Stimulated activated CD4-positive, alpha-beta T cell treated with anti-CD3 and anti-CD28 coated beads, Interleukin-4, amount 100 ng/mL, for 1 hour (primary cell): ENCODE results near the gene FXR2.
"Not testable (repeated sequence)": the region's sequence is repeated elsewhere in the genome, so short reads cannot be mapped to it uniquely, and the experiment has no call there.

Experiments used
- DNase-seq: peaks from one replicate; pipeline ENCODE4 v3.0.0-alpha.2; 2020

Gene FXR2

GRCh38 chr17:7627250-7628121 lies 12.8 kb upstream of the FXR2 start, which contains the start of gene SAT2:
Gene SAT2 (minus strand): TSS chr17:7627821. CDS start chr17:7627635, 186 bp downstream.
- DNase-seq: peak; percentile 77

- DNase-seq: no peak
These were observed 12.2 kb upstream of the FXR2 start for GRCh38 chr17:7626956-7627249.

- no peak for DNase-seq
These were observed 11.6 kb upstream of the FXR2 start for GRCh38 chr17:7626307-7626706.

- DNase-seq: not testable (repeated sequence)
These were observed 11.1 kb upstream of the FXR2 start for GRCh38 chr17:7625749-7626148.

- no peak for DNase-seq
These were observed 9.0 kb upstream of the FXR2 start for GRCh38 chr17:7623661-7624060.

- DNase-seq: no peak
These were observed 6.1 kb upstream of the FXR2 start for GRCh38 chr17:7620835-7621234.

GRCh38 chr17:7618608-7619007 lies 3.9 kb upstream of the FXR2 start:
- DNase-seq: no peak

GRCh38 chr17:7615265-7615747 lies 609 bp upstream of the FXR2 start:
- DNase-seq: no peak

GRCh38 chr17:7613769-7614424 lies 800 bp downstream of the FXR2 start:
- no peak for DNase-seq

- DNase-seq: no peak
These were observed 2.4 kb downstream of the FXR2 start for GRCh38 chr17:7612294-7612640.

GRCh38 chr17:7611635-7612293 lies 2.9 kb downstream of the FXR2 start:
- no peak for DNase-seq

GRCh38 chr17:7610641-7611040 lies 4.1 kb downstream of the FXR2 start:
- DNase-seq: no peak

- no peak for DNase-seq
These were observed 8.4 kb downstream of the FXR2 start for GRCh38 chr17:7606280-7606679.

- not testable (repeated sequence) for DNase-seq
These were observed 17.1 kb downstream of the FXR2 start for GRCh38 chr17:7597561-7597960.

GRCh38 chr17:7593296-7593695 lies 21.4 kb downstream of the FXR2 start:
- DNase-seq: no peak

GRCh38 chr17:7592422-7593021 lies 22.2 kb downstream of the FXR2 start:
- no peak for DNase-seq

- DNase-seq: no peak
These were observed 23.1 kb downstream of the FXR2 start for GRCh38 chr17:7591596-7591995.

- no peak for DNase-seq
These were observed 24.0 kb downstream of the FXR2 start for GRCh38 chr17:7590743-7591142.

GRCh38 chr17:7589891-7590691 lies 24.6 kb downstream of the FXR2 start, which contains the start of gene SOX15:
Gene SOX15 (minus strand): TSS chr17:7590094. CDS start chr17:7589676, 418 bp downstream.
- DNase-seq: no peak

GRCh38 chr17:7589204-7589868 lies 25.4 kb downstream of the FXR2 start:
- DNase-seq: peak; percentile 72

GRCh38 chr17:7588553-7589203 lies 26.0 kb downstream of the FXR2 start:
- no peak for DNase-seq
